ENCODE results near the gene PFDN5. TPM values are rescaled to one million over a fixed set of nuclear protein-coding genes. Genes with fewer than 3 reads are reported as not detected.

Gene PFDN5
- total and polyA plus RNA-seq, 2 experiments from 2014 or later, result 380 to 625 TPM

GRCh38 chr12:53344487-53344823, 49.1 kb downstream of the PFDN5 start:
- Histone ChIP-seq H3K4me2 (ENCODE audit: unreplicated experiment) (peak overlapping the region; percentile 60), H2AFZ (peak overlapping the region; percentile 85), H3K4me1 (ENCODE audit: insufficient read depth) (peaks cover 17% of the 10 kb centered on the region), H3K27me3 (replicated peaks; ENCODE audit: insufficient read depth) (no peaks in the 10 kb centered on the region), H3K79me2 (ENCODE audit: insufficient read depth) (no peaks in the 10 kb centered on the region), H3K27ac (no peak overlapping the region), H3K9me2 (ENCODE audit: insufficient read depth) (no peaks in the 10 kb centered on the region), H3F3A (ENCODE audit: insufficient read depth) (peaks cover 19% of the 10 kb centered on the region; the same call in 1 of the 2 replicates), H3K4me3 (peak overlapping the region; percentile 80), H3K9ac (peak overlapping the region; percentile 85), H3K9me3 (ENCODE audit: low read depth) (no peaks in the 10 kb centered on the region), H4K20me1 (ENCODE audit: insufficient read depth) (no peaks in the 10 kb centered on the region), H3K36me3 (ENCODE audit: low read depth) (no peaks in the 10 kb centered on the region)
- TF ChIP-seq EZH2 (IDR thresholded peaks at IDR 0.05; ENCODE audit: insufficient read depth, poor library complexity, severe bottlenecking), result no peak
- TF ChIP-seq EZH2phosphoT487 (IDR thresholded peaks at IDR 0.05; ENCODE audit: insufficient read depth, low read depth), result no peak
- DNase-seq, result no peak
- in situ Hi-C loops (cut with MboI), result no loop called here
- 4 to 8% methylated on average over 11 to 15 of the region's 19 CpGs for WGBS, 2 experiments (ENCODE audit: low coverage in 1 of 2, low lambda C conversion rate in 2 of 2, missing lambda C conversion rate in 2 of 2)

GRCh38 chr12:53344824-53345485, 49.6 kb downstream of the PFDN5 start:
- in situ Hi-C loops (cut with MboI), result no loop called here

GRCh38 chr12:53345486-53346188, 50.3 kb downstream of the PFDN5 start:
- peak overlapping the region; percentile 90 for H3K4me2 ChIP-seq (ENCODE audit: unreplicated experiment)
- in situ Hi-C loops (cut with MboI), result no loop called here

More at GRCh38 chr12:53344824-53345485, 49.6 kb downstream of the PFDN5 start:
- H3K27me3 ChIP-seq (replicated peaks; ENCODE audit: insufficient read depth), result no peaks in the 10 kb centered on the region
- peak overlapping the region; percentile 90 for H3K4me2 ChIP-seq (ENCODE audit: unreplicated experiment)
- H3K9me3 ChIP-seq (ENCODE audit: low read depth), result no peaks in the 10 kb centered on the region
- no peaks in the 10 kb centered on the region for H3K79me2 ChIP-seq (ENCODE audit: insufficient read depth)
- WGBS, 2 experiments (ENCODE audit: low coverage in 1 of 2, low lambda C conversion rate in 2 of 2, missing lambda C conversion rate in 2 of 2), result 0 to 1% methylated on average over 22 to 28 of the region's 50 CpGs
- H3F3A ChIP-seq (ENCODE audit: insufficient read depth), result peaks cover 19% of the 10 kb centered on the region; the same call in 1 of the 2 replicates
- DNase-seq, result peak; percentile 88
- H3K9me2 ChIP-seq (ENCODE audit: insufficient read depth), result no peaks in the 10 kb centered on the region
- H3K36me3 ChIP-seq (ENCODE audit: low read depth), result no peaks in the 10 kb centered on the region
- TF ChIP-seq EZH2phosphoT487 (IDR thresholded peaks at IDR 0.05; ENCODE audit: insufficient read depth, low read depth) (no peak), EZH2 (IDR thresholded peaks at IDR 0.05; ENCODE audit: insufficient read depth, poor library complexity, severe bottlenecking) (no peak)
- peak overlapping the region; percentile 85 for H3K9ac ChIP-seq
- H4K20me1 ChIP-seq (ENCODE audit: insufficient read depth), result no peaks in the 10 kb centered on the region
- H2AFZ ChIP-seq, result peak overlapping the region; percentile 85
- H3K4me3 ChIP-seq, result peak overlapping the region; percentile 80
- H3K4me1 ChIP-seq (ENCODE audit: insufficient read depth), result peaks cover 17% of the 10 kb centered on the region
- peak overlapping the region; percentile 49 for H3K27ac ChIP-seq

GRCh38 chr12:53346491-53346890, 51.1 kb downstream of the PFDN5 start:
- in situ Hi-C loops (cut with MboI), result no loop called here

More at GRCh38 chr12:53345486-53346188, 50.3 kb downstream of the PFDN5 start:
- Histone ChIP-seq H3K27ac (peak overlapping the region; percentile 49; the same call in 1 of the 2 replicates), H3K79me2 (ENCODE audit: insufficient read depth) (no peaks in the 10 kb centered on the region), H3K36me3 (ENCODE audit: low read depth) (no peaks in the 10 kb centered on the region), H3K9me3 (ENCODE audit: low read depth) (no peaks in the 10 kb centered on the region), H3K4me1 (ENCODE audit: insufficient read depth) (peaks cover 17% of the 10 kb centered on the region), H3F3A (ENCODE audit: insufficient read depth) (peaks cover 19% of the 10 kb centered on the region; the same call in 1 of the 2 replicates), H3K9ac (peak overlapping the region; percentile 85), H3K27me3 (replicated peaks; ENCODE audit: insufficient read depth) (no peaks in the 10 kb centered on the region), H4K20me1 (ENCODE audit: insufficient read depth) (no peaks in the 10 kb centered on the region), H3K9me2 (ENCODE audit: insufficient read depth) (no peaks in the 10 kb centered on the region), H3K4me3 (peak overlapping the region; percentile 80), H2AFZ (peak overlapping the region; percentile 85)
- WGBS, 2 experiments (ENCODE audit: low coverage in 1 of 2, low lambda C conversion rate in 2 of 2, missing lambda C conversion rate in 2 of 2), result 17 to 25% methylated on average over 10 of the region's 10 CpGs
- peak; percentile 72 for DNase-seq
- TF ChIP-seq EZH2phosphoT487 (IDR thresholded peaks at IDR 0.05; ENCODE audit: insufficient read depth, low read depth) (no peak), EZH2 (IDR thresholded peaks at IDR 0.05; ENCODE audit: insufficient read depth, poor library complexity, severe bottlenecking) (no peak)

More at GRCh38 chr12:53346491-53346890, 51.1 kb downstream of the PFDN5 start:
- no peak overlapping the region for H3K4me2 ChIP-seq (ENCODE audit: unreplicated experiment)
- H3K4me1 ChIP-seq (ENCODE audit: insufficient read depth), result peaks cover 17% of the 10 kb centered on the region
- no peaks in the 10 kb centered on the region for H3K9me2 ChIP-seq (ENCODE audit: insufficient read depth)
- no peaks in the 10 kb centered on the region for H4K20me1 ChIP-seq (ENCODE audit: insufficient read depth)
- no peak overlapping the region for H3K9ac ChIP-seq
- no peaks in the 10 kb centered on the region for H3K27me3 ChIP-seq (replicated peaks; ENCODE audit: insufficient read depth)
- H3F3A ChIP-seq (ENCODE audit: insufficient read depth), result peaks cover 19% of the 10 kb centered on the region; the same call in 1 of the 2 replicates
- H2AFZ ChIP-seq, result 0 out of 2 replicates have a peak overlapping the region, but pooled peaks have one; percentile 85
- TF ChIP-seq EZH2 (IDR thresholded peaks at IDR 0.05; ENCODE audit: insufficient read depth, poor library complexity, severe bottlenecking) (no peak), EZH2phosphoT487 (IDR thresholded peaks at IDR 0.05; ENCODE audit: insufficient read depth, low read depth) (no peak)
- no peak overlapping the region for H3K4me3 ChIP-seq
- WGBS, 2 experiments (ENCODE audit: low coverage in 1 of 2, low lambda C conversion rate in 2 of 2, missing lambda C conversion rate in 2 of 2), result 71 to 77% methylated on average over 1 of the region's 1 CpG
- H3K9me3 ChIP-seq (ENCODE audit: low read depth), result no peaks in the 10 kb centered on the region
- H3K79me2 ChIP-seq (ENCODE audit: insufficient read depth), result no peaks in the 10 kb centered on the region
- H3K27ac ChIP-seq, result no peak overlapping the region
- no peaks in the 10 kb centered on the region for H3K36me3 ChIP-seq (ENCODE audit: low read depth)
- no peak for DNase-seq

Measured in GM23248 (cell line).